Measurements from ENCODE around the gene ANKRD44.

GRCh38 chr2:197256021-197256420, 54.6 kb downstream of the ANKRD44 start:
- TF ChIP-seq CTCF (IDR thresholded peaks at IDR 0.05; ENCODE audit: low read length) (no peak), EZH2 (IDR thresholded peaks at IDR 0.05; ENCODE audit: borderline replicate concordance, low read length) (no peak)
